OCI-LY3 (cell line): ENCODE results near the gene SH3GL3.

ENCODE experiments used
- CTCF ChIP-seq: fragments of 200-600, 300-600 bp; sonication (generic); IDR thresholded peaks from 2 replicates; pipeline ENCODE4 v1.5.1; 2014; ENCODE audit warnings: antibody characterized with exemption, low read length, low read depth
- EZH2phosphoT487 ChIP-seq: fragments of 200-600 bp; shearing (Covaris generic); IDR thresholded peaks from 2 replicates; pipeline ENCODE4 v1.6.1; 2018; ENCODE audit warnings: antibody characterized with exemption, mixed run types, low read depth

- TF ChIP-seq CTCF (no peak), EZH2phosphoT487 (no peak)
Measured at GRCh38 chr15:83595191-83595590, 148.1 kb downstream of the SH3GL3 start.
